GM12878 (cell line): ENCODE results near the gene ADCK1. TPM values are rescaled to one million over a fixed set of nuclear protein-coding genes. Genes with fewer than 3 reads are reported as not detected.

ENCODE experiments used
- ATAC-seq: fragments of 200-7000 bp; cut with Tn5 transposase; 3 replicates; pipeline ENCODE4 v1.9.1; 2020; ENCODE audit warnings: mild to moderate bottlenecking, moderate library complexity
- BruUV-seq: library from RNA; stranded (reverse); fragments of 400-500 nt; replicated peaks from 2 replicates; lab custom pipeline; 2021; lab: Mats Ljungman, UMichigan
- CTCF ChIA-PET: fragments of 300-600 bp; sonication (Branson Sonifier 250); formaldehyde crosslinking; extraction: SDS; loops from one replicate; lab custom pipeline; 2021; ENCODE audit warnings: inconsistent platforms; lab: Yijun Ruan, JAX
- POLR2A ChIA-PET: fragments of 350-600 bp; formaldehyde crosslinking; extraction: SDS; loops from one replicate; lab custom pipeline; 2021; ENCODE audit warnings: inconsistent platforms; lab: Charles Lee
- RAD21 ChIA-PET: fragments of 300-600 bp; sonication (Branson Sonifier 250); formaldehyde crosslinking; loops from one replicate; lab custom pipeline; 2023; ENCODE audit warnings: antibody characterized with exemption; ENCODE audit not compliant: unreplicated experiment; lab: Charles Lee
- SMC1A ChIA-PET: fragments of 300-600 bp; sonication (Branson Sonifier 250); formaldehyde crosslinking; loops from one replicate; lab custom pipeline; 2023; ENCODE audit not compliant: unreplicated experiment, uncharacterized antibody; lab: Charles Lee
- DNase-seq: peaks from one replicate; pipeline ENCODE4 v3.0.0-alpha.2; 2011; ENCODE audit warnings: low read depth, low spot score
- FAIRE-seq: peaks from 3 replicates; lab custom pipeline; 2011; peaks lifted over from hg19 to GRCh38; lab: Jason Lieb, UNC
- H2AFZ ChIP-seq: 2 replicates; pipeline ENCODE4 v1.6.0; 2011; ENCODE audit warnings: low read depth, low read length, control low read depth; ENCODE audit not compliant: control insufficient read depth
- H3K27ac ChIP-seq: 2 replicates; pipeline ENCODE4 v1.5.1; 2011; ENCODE audit warnings: control low read depth; ENCODE audit not compliant: control insufficient read depth, insufficient read depth
- H3K27me3 ChIP-seq, 2 experiments: replicated peaks in 1 of 2; 2 replicates each; pipeline versions ENCODE4 v1.6.0 to v1.6.1; 2011; ENCODE audit warnings: low read length in 1 of 2; ENCODE audit not compliant: control insufficient read depth in 2 of 2, insufficient read depth in 2 of 2
- H3K36me3 ChIP-seq, 2 experiments: 2 replicates each; pipeline ENCODE4 v1.5.1; 2011; ENCODE audit warnings: low read length in 1 of 2; ENCODE audit not compliant: control insufficient read depth in 2 of 2, insufficient read depth in 2 of 2
- H3K4me1 ChIP-seq: 2 replicates; pipeline ENCODE4 v1.6.1; 2011; ENCODE audit warnings: mild to moderate bottlenecking, low read length, moderate library complexity, mixed read lengths; ENCODE audit not compliant: control insufficient read depth, insufficient read depth
- H3K4me2 ChIP-seq: 2 replicates; pipeline ENCODE4 v1.6.0; 2011; ENCODE audit warnings: control low read depth; ENCODE audit not compliant: control insufficient read depth, insufficient read depth
- H3K4me3 ChIP-seq: fragments of 200-600 bp; sonication (generic); 2 replicates; pipeline ENCODE4 v1.5.1; 2016
- H3K79me2 ChIP-seq: 2 replicates; pipeline ENCODE4 v1.6.0; 2011; ENCODE audit warnings: low read length; ENCODE audit not compliant: control insufficient read depth, insufficient read depth
- H3K9ac ChIP-seq: 2 replicates; pipeline ENCODE4 v1.8.0; 2011; ENCODE audit warnings: low read length, control low read depth, mixed read lengths; ENCODE audit not compliant: control insufficient read depth, insufficient read depth
- H3K9me3 ChIP-seq: replicated peaks from 3 replicates; pipeline ENCODE4 v1.5.1; 2011; ENCODE audit warnings: mild to moderate bottlenecking, low read length; ENCODE audit not compliant: control insufficient read depth, insufficient read depth
- H4K20me1 ChIP-seq: 2 replicates; pipeline ENCODE4 v1.6.0; 2011; ENCODE audit not compliant: control insufficient read depth, insufficient read depth
- IKZF1 ChIP-seq: fragments of 450-650 bp; conservative IDR thresholded peaks from 2 replicates; pipeline ENCODE4 v1.6.1; 2017; ENCODE audit warnings: antibody characterized with exemption, mild to moderate bottlenecking
- IRF4 ChIP-seq: IDR thresholded peaks from 2 replicates; pipeline ENCODE4 v1.6.1; 2011; ENCODE audit warnings: low read depth, low read length
- JUNB ChIP-seq: IDR thresholded peaks from 2 replicates; pipeline ENCODE4 v1.6.1; 2016; ENCODE audit warnings: antibody characterized with exemption, mild to moderate bottlenecking
- MEF2B ChIP-seq: fragments of 450-650 bp; IDR thresholded peaks from 2 replicates; pipeline ENCODE4 v1.6.1; 2018; ENCODE audit warnings: mild to moderate bottlenecking, moderate library complexity; ENCODE audit not compliant: partially characterized antibody, poor library complexity, severe bottlenecking
- ZNF217 ChIP-seq: fragments of 450-650 bp; IDR thresholded peaks from 2 replicates; pipeline ENCODE4 v1.6.1; 2017; ENCODE audit warnings: antibody characterized with exemption, mild to moderate bottlenecking
- WGBS: methylation state at CpG from one replicate; pipeline ENCODE4 v1.1.6; 2016; ENCODE audit warnings: low lambda C conversion rate; ENCODE audit not compliant: insufficient replicate concordance, insufficient coverage; ENCODE audit errors: missing lambda C conversion rate; 5-methylcytosine and 5-hydroxymethylcytosine counted together
- in situ Hi-C: fragments of 300-500 bp; cut with MboI; formaldehyde crosslinking; loops from 9 replicates; pipeline ENCODE4 v1.14.3; 2018; ENCODE audit warnings: mixed read lengths
- intact Hi-C: fragments of 100-400 bp; cut with micrococcal nuclease; formaldehyde crosslinking; loops from one replicate; pipeline ENCODE4 v1.14.2; 2022; ENCODE audit not compliant: unreplicated experiment
- polyA plus RNA-seq, 11 experiments: library from polyadenylated mRNA; depleted of rRNA in 4 of 11; unstranded in 6 of 11; stranded (reverse) in 5 of 11; fragments of >200 nt; fragmentation: Nextera tagmentation in 4 of 11; fragmentation: Illumina TruSeq in 1 of 11; extraction: Ambion mirVana in 4 of 11; extraction: Trizol in 1 of 11; gene quantifications; 1 replicate in 1 of 11; 2 replicates in 10 of 11; pipeline versions ENCODE4 v1.2.1 to v1.2.3, GENCODE V29; 2011 to 2016; ENCODE audit warnings: inconsistent platforms in 2 of 11, missing spikeins in 2 of 11, low read depth in 1 of 11
- total RNA-seq, 4 experiments: library from RNA; depleted of rRNA in 3 of 4; stranded (reverse); fragments of >200 nt in 3 of 4; fragmentation: Illumina TruSeq in 1 of 4; extraction: Trizol in 1 of 4; gene quantifications; 2 replicates each; pipeline versions ENCODE4 v1.2.1 to v1.2.3, GENCODE V29; 2013 to 2021
- TF ChIP-seq, protein P1 (sequence below): fragments of 450-650 bp; IDR thresholded peaks from 2 replicates; pipeline ENCODE4 v1.6.1; 2017; ENCODE audit warnings: low read depth, mild to moderate bottlenecking, moderate library complexity
- TF ChIP-seq, protein P2 (sequence below): fragments of 150-350 bp; IDR thresholded peaks from 2 replicates; pipeline ENCODE4 v1.6.1; 2016; ENCODE audit warnings: low read depth, low read length
- TF ChIP-seq, protein P3 (sequence below): IDR thresholded peaks from 2 replicates; pipeline ENCODE4 v1.6.1; 2012; ENCODE audit warnings: low read length, inconsistent platforms

ADCK1 gene
- total and polyA plus RNA-seq, 10 of the 15 experiments (the other 5 are each of a cell fraction or from before 2014, with no cell fraction given), result 3.3 to 8.5 (median 5.1) TPM

DNA sequence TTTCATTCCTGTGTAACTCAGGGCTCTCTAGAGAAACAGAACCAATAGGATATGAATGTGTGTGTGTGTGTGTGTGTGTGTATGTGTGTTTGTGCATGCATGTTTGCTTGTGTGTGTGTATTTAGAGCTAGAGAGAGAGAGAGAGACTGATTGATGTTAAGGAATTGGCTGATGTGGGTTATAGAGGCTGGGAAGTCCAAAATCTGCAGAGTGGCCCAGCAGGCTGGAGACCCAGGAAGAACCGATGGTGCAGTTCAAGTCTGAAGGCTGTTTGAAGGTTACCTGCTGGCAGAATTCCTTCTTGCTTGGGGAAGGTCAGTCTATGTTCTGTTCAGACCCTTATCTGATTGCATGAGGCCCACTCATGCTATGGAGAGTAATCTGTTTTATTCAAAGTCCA, 64.7 kb downstream of the ADCK1 start:
- POLR2A ChIA-PET, result interaction anchor here (0.5 kb wide), 1 partner anchor 396 kb away, joined by 5 read pairs; no protein-coding TSS in a partner anchor
- in situ Hi-C loops, result loop anchor here (10.0 kb wide), 2 partner anchors 730 to 970 kb away; no protein-coding TSS in a partner anchor
- intact Hi-C loops, result loop anchor here (5.0 to 10.0 kb wide), 3 partner anchors 120 to 973 kb away; no protein-coding TSS in a partner anchor
- no peak for DNase-seq
- H3K36me3 ChIP-seq, result no peaks in the 10 kb centered on the region
- no peaks in the 10 kb centered on the region for H3K4me1 ChIP-seq
- no peak overlapping the region for H3K4me2 ChIP-seq
- no peaks in the 10 kb centered on the region for H3K9me3 ChIP-seq
- no peak for ATAC-seq
- TF ChIP-seq, protein P1, sequence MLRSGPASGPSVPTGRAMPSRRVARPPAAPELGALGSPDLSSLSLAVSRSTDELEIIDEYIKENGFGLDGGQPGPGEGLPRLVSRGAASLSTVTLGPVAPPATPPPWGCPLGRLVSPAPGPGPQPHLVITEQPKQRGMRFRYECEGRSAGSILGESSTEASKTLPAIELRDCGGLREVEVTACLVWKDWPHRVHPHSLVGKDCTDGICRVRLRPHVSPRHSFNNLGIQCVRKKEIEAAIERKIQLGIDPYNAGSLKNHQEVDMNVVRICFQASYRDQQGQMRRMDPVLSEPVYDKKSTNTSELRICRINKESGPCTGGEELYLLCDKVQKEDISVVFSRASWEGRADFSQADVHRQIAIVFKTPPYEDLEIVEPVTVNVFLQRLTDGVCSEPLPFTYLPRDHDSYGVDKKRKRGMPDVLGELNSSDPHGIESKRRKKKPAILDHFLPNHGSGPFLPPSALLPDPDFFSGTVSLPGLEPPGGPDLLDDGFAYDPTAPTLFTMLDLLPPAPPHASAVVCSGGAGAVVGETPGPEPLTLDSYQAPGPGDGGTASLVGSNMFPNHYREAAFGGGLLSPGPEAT, result no peak
- TF ChIP-seq IRF4 (no peak), MEF2B (no peak), ZNF217 (no peak), JUNB (no peak), IKZF1 (no peak)
- TF ChIP-seq, protein P2, sequence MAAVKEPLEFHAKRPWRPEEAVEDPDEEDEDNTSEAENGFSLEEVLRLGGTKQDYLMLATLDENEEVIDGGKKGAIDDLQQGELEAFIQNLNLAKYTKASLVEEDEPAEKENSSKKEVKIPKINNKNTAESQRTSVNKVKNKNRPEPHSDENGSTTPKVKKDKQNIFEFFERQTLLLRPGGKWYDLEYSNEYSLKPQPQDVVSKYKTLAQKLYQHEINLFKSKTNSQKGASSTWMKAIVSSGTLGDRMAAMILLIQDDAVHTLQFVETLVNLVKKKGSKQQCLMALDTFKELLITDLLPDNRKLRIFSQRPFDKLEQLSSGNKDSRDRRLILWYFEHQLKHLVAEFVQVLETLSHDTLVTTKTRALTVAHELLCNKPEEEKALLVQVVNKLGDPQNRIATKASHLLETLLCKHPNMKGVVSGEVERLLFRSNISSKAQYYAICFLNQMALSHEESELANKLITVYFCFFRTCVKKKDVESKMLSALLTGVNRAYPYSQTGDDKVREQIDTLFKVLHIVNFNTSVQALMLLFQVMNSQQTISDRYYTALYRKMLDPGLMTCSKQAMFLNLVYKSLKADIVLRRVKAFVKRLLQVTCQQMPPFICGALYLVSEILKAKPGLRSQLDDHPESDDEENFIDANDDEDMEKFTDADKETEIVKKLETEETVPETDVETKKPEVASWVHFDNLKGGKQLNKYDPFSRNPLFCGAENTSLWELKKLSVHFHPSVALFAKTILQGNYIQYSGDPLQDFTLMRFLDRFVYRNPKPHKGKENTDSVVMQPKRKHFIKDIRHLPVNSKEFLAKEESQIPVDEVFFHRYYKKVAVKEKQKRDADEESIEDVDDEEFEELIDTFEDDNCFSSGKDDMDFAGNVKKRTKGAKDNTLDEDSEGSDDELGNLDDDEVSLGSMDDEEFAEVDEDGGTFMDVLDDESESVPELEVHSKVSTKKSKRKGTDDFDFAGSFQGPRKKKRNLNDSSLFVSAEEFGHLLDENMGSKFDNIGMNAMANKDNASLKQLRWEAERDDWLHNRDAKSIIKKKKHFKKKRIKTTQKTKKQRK, result no peak
- TF ChIP-seq, protein P3, sequence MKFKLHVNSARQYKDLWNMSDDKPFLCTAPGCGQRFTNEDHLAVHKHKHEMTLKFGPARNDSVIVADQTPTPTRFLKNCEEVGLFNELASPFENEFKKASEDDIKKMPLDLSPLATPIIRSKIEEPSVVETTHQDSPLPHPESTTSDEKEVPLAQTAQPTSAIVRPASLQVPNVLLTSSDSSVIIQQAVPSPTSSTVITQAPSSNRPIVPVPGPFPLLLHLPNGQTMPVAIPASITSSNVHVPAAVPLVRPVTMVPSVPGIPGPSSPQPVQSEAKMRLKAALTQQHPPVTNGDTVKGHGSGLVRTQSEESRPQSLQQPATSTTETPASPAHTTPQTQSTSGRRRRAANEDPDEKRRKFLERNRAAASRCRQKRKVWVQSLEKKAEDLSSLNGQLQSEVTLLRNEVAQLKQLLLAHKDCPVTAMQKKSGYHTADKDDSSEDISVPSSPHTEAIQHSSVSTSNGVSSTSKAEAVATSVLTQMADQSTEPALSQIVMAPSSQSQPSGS, result no peak
- TF ChIP-seq, all 136 proteins: peak for 0
- H2AFZ ChIP-seq, result no peak overlapping the region
- no peaks in the 10 kb centered on the region for H3K79me2 ChIP-seq
- H3K27me3 ChIP-seq, result no peaks in the 10 kb centered on the region
- no peak for FAIRE-seq
- H3K9ac ChIP-seq, result no peak overlapping the region
- H3K27ac ChIP-seq, result no peak overlapping the region
- no peak overlapping the region for H3K4me3 ChIP-seq
- SMC1A ChIA-PET, result no interaction called here
- WGBS, result 93% methylated on average over 1 of the region's 1 CpG
- RAD21 ChIA-PET, result no interaction called here
- BruUV-seq, result no TSS peak
- CTCF ChIA-PET, result interaction anchor here (1.0 to 5.7 kb wide), 3 partner anchors 10 to 702 kb away, joined by 4 to 40 read pairs (median 4); no protein-coding TSS in a partner anchor
- H4K20me1 ChIP-seq, result no peaks in the 10 kb centered on the region
